Psoas muscle (tissue), 8 donors: ENCODE measurements around the gene ADRA1B. TPM values are rescaled to one million over a fixed set of nuclear protein-coding genes. Genes with fewer than 3 reads are reported as not detected.

Source experiments
- ATAC-seq, 4 donors: fragments of 200-7000 bp; cut with Tn5 transposase; one replicate each; pipeline ENCODE4 v1.9.1; 2020; ENCODE audit warnings: moderate library complexity in 3 of 4, mild to moderate bottlenecking in 2 of 4
- DNase-seq, 2 donors: peaks; one replicate each; pipeline ENCODE4 v3.0.0-alpha.2; 2020
- H3K27ac ChIP-seq: fragments of 200-600 bp; one replicate; pipeline ENCODE4 v1.8.0; 2022
- H3K27me3 ChIP-seq, 3 donors: fragments of 200-600 bp in 1 of 3; one replicate each; pipeline versions ENCODE4 v1.6.1 to v1.8.0; 2013 to 2022; ENCODE audit warnings: low read length in 2 of 3, mild to moderate bottlenecking in 2 of 3, moderate library complexity in 1 of 3; ENCODE audit not compliant: insufficient read depth in 3 of 3
- H3K36me3 ChIP-seq, 2 donors: fragments of 200-600 bp in 1 of 2; one replicate each; pipeline versions ENCODE4 v1.6.1 to v1.8.0; 2013 to 2022; ENCODE audit warnings: low read depth in 1 of 2, mild to moderate bottlenecking in 1 of 2, moderate library complexity in 1 of 2; ENCODE audit not compliant: insufficient read depth in 1 of 2
- H3K4me1 ChIP-seq: fragments of 200-600 bp; one replicate; pipeline ENCODE4 v1.8.0; 2022
- H3K4me3 ChIP-seq: fragments of 200-600 bp; one replicate; pipeline ENCODE4 v1.8.0; 2022; ENCODE audit warnings: mild to moderate bottlenecking
- H3K9me3 ChIP-seq: fragments of 200-600 bp; one replicate; pipeline ENCODE4 v1.8.0; 2022
- WGBS, 3 donors: extraction: QIAGEN DNeasy Blood & Tissue Kit; methylation state at CpG; one replicate each; pipeline versions ENCODE4 v1.1.6 to v1.1.7; 2013; 5-methylcytosine and 5-hydroxymethylcytosine counted together
- intact Hi-C, 2 donors: fragments of 100-400 bp; cut with DNase I; formaldehyde crosslinking; loops; one replicate each; pipeline versions ENCODE4 v1.11.0 to v1.14.2; 2022
- polyA plus RNA-seq, 3 donors: library from polyadenylated mRNA; stranded (reverse); fragments of 200-250 nt; gene quantifications; one replicate each; pipeline ENCODE4 v1.2.3, GENCODE V29; 2013
- total RNA-seq, 4 donors: library from RNA; stranded (reverse); fragmentation: NEBNext Ultra II Directional in 2 of 4; extraction: Animal tissue kit (Norgen Biotek cat#: 25700) in 2 of 4; gene quantifications; one replicate each; pipeline versions ENCODE4 v1.2.1 to v1.2.4, GENCODE V29; 2021 to 2023
- TF ChIP-seq, protein P1 (sequence below): fragments of 200-600 bp; IDR thresholded peaks from one replicate; pipeline ENCODE4 v1.8.0; 2022; ENCODE audit warnings: antibody characterized with exemption
- donor health status: healthy with polysubstance abuse.
- donor health status: DM: no; HTN: no; CAD: no; lungs with moderate emphysema.
- donor health status: Bipolar disorder and iron deficiency.
- donor health status: healthy.
- donor health status: DM: yes; HTN: yes; CAD: no.
- donor health status: DM: no; HTN: no; CAD: no.
- donor health status: DM: no; HTN: no; CAD: no.
- donor health status: DM: yes; HTN: yes; CAD: no.

ADRA1B gene
- total and polyA plus RNA-seq, 7 donors, result 0.06 to 1.3 (median 0.24) TPM; not detected in 1

DNA sequence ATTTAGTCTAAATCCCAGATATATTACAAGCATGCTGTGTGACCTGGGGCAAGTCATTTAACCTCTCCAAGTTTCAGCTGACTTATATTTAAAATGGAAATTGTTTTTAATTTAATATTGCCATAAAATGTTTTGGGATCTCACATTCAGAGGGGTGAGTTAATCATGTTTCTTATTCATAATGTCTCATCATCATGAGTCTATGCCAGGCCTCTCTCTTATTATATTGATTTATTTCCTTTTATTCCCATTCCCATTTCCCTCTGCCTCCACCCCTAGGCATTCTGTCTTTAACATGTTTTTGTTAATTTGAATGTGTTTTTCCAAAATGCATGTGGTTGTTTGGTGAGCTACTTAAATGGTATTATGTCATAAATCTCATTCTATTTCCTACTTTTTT lies 53.7 kb downstream of the ADRA1B start:
- peaks cover 4 to 55% (median 13%) of the 10 kb centered on the region in 3 donors for H3K27me3 ChIP-seq

DNA sequence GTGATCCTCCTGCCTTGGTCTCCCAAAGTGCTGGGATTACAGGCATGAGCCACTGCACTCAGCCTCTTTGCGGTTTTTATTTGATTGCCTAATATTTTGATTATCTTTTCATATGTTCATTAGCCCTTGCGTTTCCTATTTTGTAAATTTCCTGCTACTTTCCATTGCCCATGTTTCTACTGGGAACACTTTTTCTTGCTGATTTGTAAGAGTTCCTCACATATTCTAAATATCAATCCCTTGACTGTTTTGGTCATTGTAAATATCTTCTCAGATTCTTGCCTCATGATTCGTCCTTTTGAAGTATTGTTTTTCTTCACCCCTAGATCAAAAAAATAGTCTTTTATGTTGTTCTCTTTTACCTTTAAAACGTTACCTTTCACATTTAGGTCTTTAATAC lies 54.8 kb downstream of the ADRA1B start:
- DNase-seq (no peak), ATAC-seq (no peak)
- Histone ChIP-seq H3K4me1 (no peaks in the 10 kb centered on the region), H3K27me3 (peaks cover 4 to 56% (median 13%) of the 10 kb centered on the region in 3 donors), H3K36me3 (no peaks in the 10 kb centered on the region), H3K4me3 (no peak overlapping the region), H3K27ac (no peak overlapping the region), H3K9me3 (no peaks in the 10 kb centered on the region)
- WGBS, 3 donors, result 81 to 87% (median 84%) methylated on average over 4 of the region's 4 CpGs
- intact Hi-C loops, result no loop called here
- TF ChIP-seq, protein P1, sequence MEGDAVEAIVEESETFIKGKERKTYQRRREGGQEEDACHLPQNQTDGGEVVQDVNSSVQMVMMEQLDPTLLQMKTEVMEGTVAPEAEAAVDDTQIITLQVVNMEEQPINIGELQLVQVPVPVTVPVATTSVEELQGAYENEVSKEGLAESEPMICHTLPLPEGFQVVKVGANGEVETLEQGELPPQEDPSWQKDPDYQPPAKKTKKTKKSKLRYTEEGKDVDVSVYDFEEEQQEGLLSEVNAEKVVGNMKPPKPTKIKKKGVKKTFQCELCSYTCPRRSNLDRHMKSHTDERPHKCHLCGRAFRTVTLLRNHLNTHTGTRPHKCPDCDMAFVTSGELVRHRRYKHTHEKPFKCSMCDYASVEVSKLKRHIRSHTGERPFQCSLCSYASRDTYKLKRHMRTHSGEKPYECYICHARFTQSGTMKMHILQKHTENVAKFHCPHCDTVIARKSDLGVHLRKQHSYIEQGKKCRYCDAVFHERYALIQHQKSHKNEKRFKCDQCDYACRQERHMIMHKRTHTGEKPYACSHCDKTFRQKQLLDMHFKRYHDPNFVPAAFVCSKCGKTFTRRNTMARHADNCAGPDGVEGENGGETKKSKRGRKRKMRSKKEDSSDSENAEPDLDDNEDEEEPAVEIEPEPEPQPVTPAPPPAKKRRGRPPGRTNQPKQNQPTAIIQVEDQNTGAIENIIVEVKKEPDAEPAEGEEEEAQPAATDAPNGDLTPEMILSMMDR, result no peak

More for the DNA sequence above, 53.7 kb downstream of the ADRA1B start:
- H3K4me3 ChIP-seq, result no peak overlapping the region
- no peak overlapping the region for H3K27ac ChIP-seq
- TF ChIP-seq, protein P1, result no peak
- H3K36me3 ChIP-seq, result no peaks in the 10 kb centered on the region
- H3K9me3 ChIP-seq, result no peaks in the 10 kb centered on the region
- intact Hi-C loops, result no loop called here
- DNase-seq (no peak), ATAC-seq (no peak)
- H3K4me1 ChIP-seq, result no peaks in the 10 kb centered on the region

DNA sequence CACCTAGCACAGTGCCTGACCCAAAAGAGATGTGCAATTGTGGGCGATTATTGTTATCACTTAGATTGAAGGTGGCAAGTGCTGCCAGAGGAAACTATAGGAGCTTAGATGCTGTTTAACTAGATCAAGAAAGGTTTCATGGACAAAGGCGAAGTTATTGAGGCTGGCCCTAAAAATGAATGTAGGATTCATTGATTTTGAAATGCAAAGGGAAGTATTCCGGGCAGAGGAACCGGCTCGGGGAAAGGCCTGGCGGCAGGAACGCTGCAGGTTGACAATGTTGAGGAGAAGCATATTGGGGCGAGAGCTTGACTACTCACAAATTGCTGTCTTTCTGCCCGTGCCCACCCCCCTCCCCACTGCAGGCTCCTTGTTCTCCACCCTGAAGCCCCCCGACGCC lies 55.2 kb downstream of the ADRA1B start:
- TF ChIP-seq, protein P1, result no peak
- DNase-seq (no peak), ATAC-seq (no peak)
- Histone ChIP-seq H3K9me3 (no peaks in the 10 kb centered on the region), H3K27ac (no peak overlapping the region), H3K4me1 (no peaks in the 10 kb centered on the region), H3K4me3 (no peak overlapping the region), H3K27me3 (peaks cover 4 to 56% (median 13%) of the 10 kb centered on the region in 3 donors), H3K36me3 (no peaks in the 10 kb centered on the region)
- 43 to 52% (median 51%) methylated on average over 11 of the region's 11 CpGs for WGBS, 3 donors
- intact Hi-C loops, result no loop called here

DNA sequence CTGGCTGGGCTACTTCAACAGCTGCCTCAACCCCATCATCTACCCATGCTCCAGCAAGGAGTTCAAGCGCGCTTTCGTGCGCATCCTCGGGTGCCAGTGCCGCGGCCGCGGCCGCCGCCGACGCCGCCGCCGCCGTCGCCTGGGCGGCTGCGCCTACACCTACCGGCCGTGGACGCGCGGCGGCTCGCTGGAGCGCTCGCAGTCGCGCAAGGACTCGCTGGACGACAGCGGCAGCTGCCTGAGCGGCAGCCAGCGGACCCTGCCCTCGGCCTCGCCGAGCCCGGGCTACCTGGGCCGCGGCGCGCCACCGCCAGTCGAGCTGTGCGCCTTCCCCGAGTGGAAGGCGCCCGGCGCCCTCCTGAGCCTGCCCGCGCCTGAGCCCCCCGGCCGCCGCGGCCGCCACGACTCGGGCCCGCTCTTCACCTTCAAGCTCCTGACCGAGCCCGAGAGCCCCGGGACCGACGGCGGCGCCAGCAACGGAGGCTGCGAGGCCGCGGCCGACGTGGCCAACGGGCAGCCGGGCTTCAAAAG lies 55.7 kb downstream of the ADRA1B start:
- H3K36me3 ChIP-seq, result no peaks in the 10 kb centered on the region
- H3K27ac ChIP-seq, result no peak overlapping the region
- no peaks in the 10 kb centered on the region for H3K9me3 ChIP-seq
- intact Hi-C loops, result no loop called here
- ATAC-seq (no peak), DNase-seq (no peak)
- 0 to 5% (median 1%) methylated on average over 55 to 76 of the region's 76 CpGs for WGBS, 3 donors
- peaks cover 4 to 56% (median 13%) of the 10 kb centered on the region in 3 donors for H3K27me3 ChIP-seq
- H3K4me3 ChIP-seq, result peak overlapping the region; percentile 43
- no peaks in the 10 kb centered on the region for H3K4me1 ChIP-seq
- TF ChIP-seq, protein P1, result no peak
